ENCODE results near the gene ACD.
A peak's percentile ranks its signal among the peaks of the same experiment; 100 is the strongest.

Gene ACD

DNA sequence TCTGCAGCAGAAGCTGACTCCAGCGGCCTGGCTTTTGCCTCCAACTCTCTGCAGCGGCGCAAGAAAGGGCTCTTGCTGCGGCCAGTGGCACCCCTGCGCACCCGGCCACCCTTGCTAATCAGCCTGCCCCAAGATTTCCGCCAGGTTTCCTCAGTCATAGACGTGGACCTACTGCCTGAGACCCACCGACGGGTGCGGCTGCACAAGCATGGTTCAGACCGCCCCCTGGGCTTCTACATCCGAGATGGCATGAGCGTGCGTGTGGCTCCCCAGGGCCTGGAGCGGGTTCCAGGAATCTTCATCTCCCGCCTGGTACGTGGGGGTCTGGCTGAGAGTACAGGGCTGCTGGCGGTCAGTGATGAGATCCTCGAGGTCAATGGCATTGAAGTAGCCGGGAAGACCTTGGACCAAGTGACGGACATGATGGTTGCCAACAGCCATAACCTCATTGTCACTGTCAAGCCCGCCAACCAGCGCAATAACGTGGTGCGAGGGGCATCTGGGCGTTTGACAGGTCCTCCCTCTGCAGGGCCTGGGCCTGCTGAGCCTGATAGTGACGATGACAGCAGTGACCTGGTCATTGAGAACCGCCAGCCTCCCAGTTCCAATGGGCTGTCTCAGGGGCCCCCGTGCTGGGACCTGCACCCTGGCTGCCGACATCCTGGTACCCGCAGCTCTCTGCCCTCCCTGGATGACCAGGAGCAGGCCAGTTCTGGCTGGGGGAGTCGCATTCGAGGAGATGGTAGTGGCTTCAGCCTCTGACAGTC is 2.0 kb upstream of the ACD start:
- DNase-seq (ENCODE audit: low spot score), result no peak

DNA sequence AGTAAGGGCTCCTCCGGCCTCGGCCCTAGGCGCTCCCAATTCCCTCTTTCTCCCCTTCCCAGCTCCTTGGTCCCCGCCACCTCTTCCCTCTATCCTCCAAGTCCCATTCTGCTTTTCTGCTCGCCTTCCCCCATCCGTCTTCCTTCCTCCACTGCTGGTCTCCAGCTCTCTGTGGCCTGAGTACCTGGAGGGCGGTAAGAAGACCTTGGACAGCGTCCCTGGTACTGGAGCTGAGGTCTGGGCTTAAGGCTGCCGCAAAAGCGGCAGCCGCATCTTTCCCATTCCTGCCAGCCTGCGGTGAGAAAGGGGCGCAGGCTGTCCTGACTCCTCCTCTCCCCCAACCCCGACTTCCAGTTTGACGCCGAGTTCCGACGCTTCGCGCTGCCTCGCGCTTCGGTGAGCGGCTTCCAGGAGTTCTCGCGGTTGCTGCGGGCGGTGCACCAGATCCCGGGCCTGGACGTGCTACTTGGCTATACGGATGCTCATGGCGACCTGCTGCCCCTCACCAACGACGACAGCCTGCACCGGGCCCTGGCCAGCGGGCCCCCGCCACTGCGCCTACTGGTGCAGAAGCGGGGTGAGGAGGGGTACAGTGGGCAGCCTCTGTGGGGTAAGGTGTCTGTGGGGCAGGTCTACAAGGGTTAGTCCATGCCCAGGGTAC is 1.2 kb upstream of the ACD start:
- DNase-seq (ENCODE audit: low spot score), result peak; percentile 80

DNA sequence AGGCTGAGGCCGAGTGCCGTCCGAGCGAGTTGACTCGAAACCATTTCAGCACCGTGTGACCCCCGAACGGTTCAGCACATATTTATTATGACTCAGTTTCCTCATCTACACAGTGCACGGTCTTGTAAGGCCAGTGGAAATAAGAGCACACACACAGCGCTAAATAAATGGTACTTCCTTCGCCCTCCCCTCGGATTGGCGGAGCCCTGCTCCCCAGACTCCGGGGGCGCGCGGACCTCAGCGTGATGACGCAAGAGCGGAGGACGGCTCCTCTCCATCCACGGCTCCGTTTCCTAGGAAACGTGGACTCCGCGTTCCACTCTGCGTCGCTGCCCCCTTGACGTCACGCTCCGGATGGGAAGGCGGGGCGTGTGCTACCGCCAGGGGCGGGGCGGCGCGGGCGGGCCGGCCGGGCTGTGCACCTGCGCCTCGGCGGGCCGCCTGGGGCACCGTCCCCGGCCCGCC is 536 bp upstream of the ACD start, which contains the start of gene PARD6A:
Gene PARD6A (plus strand): TSS at position 397 of the 465 bp plus-strand sequence. CDS start 79 bp downstream, outside the sequence.
- peak; percentile 99 for DNase-seq (ENCODE audit: low spot score)

DNA sequence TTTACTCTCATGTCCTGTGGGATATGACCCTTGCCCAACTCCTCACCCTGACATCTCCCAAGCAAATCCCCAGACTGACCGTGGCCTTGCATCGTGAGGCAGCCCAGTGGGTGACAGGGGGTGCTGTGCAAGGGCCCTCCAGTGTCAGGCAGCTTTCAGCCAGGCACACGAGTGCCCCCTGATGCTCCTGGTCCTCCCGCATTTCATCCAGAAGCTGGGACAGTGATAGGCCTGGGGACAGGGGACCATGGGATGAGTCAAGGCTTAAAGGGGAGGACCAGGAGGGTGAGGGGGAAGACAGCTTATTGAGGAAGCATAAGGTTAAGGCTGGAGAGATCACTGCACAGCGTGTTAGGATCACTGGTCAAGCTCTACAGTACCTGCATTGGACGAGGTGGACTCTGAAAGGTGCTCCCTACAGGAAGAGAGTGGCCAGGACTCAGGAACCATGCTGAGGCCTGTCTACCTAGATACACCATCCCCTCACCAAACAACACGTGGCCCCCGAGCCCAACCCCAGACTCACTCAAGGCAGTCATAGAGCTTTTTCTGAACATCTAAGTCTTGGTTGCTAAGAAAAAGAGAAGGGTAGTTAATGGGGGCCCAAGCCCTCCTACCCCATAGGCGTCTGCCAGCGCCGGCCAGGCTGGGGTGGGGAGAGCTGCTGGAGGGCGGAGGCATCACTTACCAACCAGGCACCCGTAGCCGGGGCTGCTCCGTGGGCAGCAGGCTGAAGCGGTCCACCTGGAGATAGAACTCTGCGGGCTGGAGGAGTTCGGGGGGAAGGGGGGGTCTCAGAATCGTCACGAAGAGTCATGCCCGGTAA is 998 bp downstream of the ACD start:
- no peak for DNase-seq (ENCODE audit: low spot score)

DNA sequence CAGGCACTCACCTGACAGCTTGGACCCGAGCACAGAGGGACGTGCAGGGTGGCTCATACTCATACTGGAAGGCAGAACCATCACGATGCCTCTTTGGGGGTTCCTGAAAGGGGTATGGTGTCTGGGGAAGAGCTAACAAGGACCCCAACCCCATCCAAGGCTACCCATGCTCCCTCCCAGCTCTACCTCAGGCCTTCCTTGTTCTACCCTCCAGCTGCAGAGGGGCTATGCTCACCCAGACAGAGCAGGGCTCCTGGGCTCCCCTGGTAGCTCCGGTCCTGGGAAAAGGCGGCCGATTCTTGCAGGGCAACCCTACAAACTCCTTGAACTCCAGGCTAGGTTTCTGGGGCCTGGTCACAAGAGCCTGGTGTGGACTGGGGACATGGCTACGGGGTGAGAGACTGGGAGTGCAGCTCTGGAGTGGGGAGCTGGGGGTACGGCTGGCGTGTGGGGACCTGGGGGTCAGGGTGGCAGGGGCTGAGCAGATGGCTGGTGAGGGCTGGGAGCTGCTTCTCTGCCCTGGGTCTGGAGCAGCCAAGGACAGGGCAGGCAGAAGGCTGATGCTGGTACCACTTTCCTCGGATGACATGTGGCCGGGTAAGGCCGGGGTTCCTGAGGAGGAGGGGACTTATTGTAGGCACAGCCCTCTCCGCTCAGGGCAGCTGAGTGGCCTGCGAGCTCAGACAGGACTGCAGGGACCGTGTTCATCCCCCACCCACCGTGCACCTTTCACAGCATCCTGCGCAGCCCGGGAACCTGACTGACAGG is 2.1 kb downstream of the ACD start:
- no peak for DNase-seq (ENCODE audit: low spot score)

DNA sequence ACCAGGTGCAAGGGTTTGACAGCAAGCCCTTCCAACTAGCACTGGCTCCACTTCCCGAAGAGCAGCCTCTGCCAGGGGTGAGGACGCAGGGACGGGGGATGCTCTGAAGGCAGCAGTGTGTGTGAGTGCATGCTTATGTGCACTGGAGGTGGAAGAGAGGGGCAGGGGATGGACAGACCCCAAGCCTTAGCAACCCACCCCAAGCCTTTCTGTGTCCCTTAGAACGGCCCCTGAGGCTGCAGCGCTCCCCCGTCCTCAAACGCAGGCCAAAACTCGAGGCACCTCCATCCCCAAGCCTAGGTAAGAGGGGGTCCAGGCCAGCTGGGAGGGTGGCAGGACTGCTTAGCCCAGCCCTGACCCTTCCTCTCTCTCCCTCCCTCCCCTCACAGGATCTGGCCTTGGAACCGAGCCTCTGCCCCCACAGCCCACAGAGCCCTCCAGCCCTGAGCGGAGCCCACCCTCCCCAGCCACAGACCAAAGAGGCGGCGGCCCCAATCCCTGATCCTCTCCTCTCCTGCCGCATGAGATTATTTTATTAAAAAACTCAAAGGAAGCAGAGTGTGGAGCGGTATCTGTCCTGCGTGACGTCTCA is 2.9 kb downstream of the ACD start:
- no peak for DNase-seq (ENCODE audit: low spot score)

DNA sequence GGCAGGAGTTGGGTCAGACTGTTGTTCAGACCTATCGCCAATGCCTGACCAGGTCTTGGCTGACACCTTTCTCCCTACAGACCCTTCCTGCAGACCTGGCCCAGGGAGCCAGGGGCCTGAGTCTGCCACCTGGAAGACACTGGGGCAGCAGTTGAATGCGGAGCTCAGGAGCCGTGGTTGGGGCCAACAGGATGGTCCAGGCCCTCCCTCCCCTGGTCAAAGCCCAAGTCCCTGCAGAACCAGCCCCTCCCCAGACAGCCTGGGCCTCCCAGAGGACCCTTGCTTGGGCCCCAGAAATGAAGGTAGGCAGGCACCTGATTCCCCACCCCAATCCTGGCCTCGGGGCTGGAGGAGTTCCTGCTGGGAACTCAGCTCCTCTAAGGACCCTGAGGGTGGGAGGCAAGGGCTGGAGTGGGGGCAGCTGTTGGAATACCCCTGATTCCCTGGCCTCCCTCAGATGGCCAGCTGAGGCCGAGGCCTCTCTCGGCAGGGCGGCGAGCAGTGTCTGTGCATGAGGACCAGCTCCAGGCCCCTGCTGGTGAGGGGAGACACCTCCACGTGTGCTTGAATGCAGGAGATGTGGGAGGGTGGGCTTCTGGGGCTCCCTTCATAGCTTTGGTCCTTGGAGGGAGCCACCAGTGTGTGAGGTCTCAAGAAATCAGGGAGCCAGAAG is 3.6 kb downstream of the ACD start:
- DNase-seq (ENCODE audit: low spot score), result no peak

DNA sequence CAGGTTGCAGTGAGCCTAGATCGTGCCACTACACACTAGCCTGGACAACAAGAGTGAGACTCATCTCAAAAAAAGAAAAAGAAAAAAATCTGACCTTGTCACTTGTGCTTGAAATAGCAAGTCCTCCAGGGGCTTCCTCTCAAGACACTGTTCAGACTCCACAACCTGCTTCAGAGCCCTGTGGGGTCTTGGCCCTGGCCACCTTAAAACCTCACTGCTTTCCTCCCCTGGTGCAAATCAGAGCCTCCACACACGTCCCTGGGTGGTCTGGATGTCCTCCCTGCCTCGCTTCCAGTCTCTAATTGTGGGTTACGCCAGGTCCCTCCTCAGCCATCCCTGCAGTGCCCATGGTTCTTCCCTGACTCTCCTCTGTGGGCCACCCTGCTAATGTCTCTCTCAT is 4.7 kb downstream of the ACD start:
- DNase-seq (ENCODE audit: low spot score), result no peak

DNA sequence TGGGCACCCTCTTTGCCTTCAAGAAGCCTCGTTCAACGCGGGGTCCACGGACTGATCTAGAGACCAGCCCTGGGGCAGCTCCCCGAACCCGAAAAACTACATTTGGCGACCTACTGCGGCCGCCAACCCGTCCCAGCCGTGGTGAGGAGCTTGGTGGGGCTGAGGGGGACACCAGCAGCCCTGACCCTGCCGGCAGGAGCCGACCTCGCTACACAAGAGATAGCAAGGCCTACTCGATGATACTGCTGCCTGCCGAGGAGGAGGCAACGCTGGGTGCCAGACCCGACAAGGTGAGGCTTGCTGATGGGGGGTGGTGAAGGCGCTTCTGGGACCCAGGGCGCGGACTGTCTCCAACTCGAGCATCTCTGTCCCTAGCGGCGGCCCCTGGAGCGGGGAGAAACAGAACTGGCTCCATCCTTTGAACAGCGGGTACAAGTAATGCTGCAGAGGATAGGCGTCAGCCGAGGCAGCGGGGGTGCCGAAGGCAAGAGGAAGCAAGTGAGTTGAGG is 5.6 kb downstream of the ACD start:
- DNase-seq (ENCODE audit: low spot score), result no peak

DNA sequence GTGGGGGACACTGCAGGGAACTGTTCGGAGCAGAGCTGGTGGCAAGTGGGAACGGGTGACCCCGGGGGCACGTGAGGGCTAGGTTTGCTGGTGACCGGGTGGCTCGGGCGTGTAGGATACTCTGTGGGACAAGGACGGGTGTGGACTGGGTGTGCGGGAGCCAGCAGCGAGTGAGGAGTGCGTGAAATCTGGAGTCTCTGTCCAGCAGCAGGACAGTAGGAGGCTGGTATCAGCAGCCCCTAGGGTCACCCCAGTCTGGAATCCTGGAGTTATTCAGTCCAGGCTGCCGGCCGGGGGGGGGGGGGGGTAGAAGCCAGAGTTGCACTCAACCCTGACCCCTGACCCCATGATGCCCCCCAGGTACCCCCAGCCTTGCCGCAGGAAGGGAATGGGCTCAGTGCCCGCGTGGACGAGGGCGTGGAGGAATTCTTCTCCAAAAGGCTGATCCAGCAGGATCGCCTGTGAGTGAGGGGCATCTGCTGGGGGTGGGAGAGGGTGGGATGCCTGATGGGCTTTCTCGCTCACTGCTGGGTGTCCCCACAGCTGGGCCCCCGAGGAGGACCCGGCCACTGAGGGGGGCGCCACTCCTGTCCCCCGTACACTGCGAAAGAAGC is 6.2 kb downstream of the ACD start:
- no peak for DNase-seq (ENCODE audit: low spot score)

DNA sequence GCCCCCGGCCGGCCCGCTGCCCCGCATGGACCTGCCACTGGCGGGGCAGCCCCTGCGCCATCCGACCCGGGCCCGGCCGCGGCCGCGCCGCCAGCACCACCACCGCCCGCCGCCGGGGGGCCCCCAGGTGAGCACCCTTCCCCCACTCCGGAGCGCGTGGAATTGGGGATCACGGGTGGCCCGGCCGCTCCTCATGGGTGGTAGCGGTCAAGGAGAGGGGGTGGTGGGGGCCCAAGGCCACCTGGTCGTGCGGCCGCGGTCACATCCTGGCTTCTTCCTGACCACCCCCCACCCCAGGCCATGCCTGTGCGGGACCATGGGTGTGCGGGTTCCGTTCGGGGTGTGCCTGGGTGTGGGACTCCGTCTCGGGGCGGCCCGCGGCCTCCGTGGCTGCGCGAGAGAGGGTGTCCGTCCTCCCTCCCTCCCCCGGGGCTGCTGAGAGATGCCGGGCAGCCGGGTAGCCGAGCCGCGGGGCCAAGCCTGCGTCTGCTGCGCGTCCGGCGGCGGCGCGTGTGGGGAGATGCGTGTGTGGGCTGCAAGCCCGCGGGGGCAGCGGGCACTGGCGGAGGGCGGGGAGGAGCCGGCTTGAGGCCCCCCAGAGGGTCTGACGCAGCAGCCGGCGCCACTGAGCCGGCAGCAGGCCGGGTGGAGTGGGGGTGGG is 6.8 kb downstream of the ACD start:
- DNase-seq (ENCODE audit: low spot score), result no peak

DNA sequence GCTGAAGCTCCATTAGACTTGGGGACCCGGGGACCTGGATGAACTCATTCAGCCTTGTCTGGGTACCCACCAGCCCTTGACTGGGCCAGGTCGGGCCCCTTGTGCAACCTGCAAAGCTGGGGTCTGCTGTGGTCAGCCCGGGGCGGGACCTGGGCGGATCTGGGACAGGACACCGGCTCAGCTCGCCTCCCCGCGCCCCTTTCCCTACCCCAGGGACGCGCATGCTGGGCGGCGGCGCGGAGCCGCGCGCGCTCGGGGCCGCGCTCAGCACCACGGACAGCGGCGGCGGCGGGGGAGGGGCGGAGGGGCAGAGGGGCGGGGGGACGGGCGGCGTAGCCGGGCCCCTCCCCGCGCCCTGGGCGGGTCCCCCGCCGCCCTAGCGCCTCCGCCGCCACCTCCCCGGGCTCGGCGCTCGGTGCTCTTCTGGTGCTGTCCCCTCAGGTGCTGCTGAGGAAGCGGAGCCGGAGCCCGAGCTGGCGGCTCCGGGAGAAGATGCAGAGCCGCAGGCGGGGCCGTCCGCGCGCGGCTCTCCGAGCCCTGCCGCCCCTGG is 7.4 kb downstream of the ACD start:
- DNase-seq (ENCODE audit: low spot score), result no peak

DNA sequence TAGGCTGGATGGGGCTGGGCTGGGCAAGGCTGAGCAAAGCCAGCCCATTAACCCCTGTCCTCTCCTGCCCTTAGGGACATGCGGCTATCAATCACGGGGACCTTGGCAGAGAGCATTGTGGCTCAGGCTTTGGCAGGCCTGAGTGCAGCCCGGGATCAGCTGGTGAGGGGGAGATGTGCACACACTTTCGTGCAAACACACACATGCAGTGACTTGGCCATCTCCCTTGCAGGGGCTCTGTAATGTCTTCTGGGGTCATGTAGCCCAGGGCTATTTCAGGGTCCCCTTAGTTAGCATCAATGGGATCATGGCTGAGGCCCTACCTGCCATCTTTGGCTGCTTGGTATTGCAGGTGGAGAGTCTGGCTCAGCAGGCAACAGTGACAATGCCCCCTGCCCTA is 8.2 kb downstream of the ACD start:
- no peak for DNase-seq (ENCODE audit: low spot score)

DNA sequence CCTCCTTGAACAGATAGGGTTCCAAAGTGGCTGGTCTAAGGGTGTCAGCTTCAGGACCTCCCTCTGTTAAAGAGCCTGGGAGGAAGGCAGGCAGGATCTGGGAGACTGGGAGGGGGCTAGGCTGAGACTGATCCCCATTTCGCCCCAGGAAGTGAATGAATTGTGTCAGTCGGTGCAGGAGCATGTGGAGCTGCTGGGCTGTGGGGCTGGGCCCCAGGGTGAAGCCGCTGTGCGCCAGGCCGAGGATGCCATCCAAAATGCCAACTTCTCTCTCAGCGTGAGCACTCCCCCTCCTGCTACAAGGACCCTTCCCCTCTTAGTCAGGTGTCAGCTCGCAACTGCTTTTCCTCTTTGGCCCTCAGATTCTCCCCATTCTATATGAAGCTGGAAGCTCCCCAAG is 9.0 kb downstream of the ACD start:
- no peak for DNase-seq (ENCODE audit: low spot score)

DNA sequence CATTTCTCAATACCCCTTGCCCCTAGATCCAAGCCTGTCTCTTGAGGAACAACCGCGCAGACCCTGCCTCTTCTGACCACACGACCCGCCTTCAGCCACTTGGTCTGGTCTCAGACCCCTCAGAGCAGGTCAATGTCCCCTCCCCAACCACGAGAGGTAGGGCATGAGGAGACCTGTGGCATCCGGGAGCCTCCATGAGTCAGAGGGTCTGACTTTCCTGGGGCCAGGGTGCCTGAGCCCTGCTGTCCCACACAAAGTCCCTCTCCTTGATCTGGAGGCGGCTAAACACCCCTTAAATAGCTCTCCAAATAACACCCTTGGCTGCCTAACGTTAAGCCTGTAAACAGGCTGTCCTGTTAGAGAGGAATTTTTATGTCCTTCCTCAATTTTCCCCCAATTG is 10.0 kb downstream of the ACD start:
- DNase-seq (ENCODE audit: low spot score), result no peak

DNA sequence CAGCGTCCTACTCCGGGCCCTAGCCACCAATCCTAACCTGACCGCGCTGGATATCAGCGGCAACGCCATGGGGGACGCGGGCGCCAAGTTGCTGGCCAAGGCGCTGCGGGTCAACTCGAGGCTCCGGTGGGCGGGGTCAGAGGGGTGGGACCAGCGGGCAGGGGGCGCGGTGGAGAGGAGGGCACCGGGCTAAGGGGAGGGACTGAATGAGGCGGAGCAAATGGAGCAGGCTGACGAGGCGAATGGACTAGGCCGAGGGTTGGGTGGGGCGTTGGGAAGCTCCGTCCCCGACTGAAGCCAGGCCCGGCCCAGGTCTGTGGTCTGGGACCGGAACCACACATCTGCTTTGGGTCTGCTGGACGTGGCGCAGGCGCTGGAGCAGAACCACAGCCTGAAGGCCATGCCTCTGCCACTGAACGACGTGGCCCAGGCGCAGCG is 10.5 kb downstream of the ACD start:
- no peak for DNase-seq (ENCODE audit: low spot score)

DNA sequence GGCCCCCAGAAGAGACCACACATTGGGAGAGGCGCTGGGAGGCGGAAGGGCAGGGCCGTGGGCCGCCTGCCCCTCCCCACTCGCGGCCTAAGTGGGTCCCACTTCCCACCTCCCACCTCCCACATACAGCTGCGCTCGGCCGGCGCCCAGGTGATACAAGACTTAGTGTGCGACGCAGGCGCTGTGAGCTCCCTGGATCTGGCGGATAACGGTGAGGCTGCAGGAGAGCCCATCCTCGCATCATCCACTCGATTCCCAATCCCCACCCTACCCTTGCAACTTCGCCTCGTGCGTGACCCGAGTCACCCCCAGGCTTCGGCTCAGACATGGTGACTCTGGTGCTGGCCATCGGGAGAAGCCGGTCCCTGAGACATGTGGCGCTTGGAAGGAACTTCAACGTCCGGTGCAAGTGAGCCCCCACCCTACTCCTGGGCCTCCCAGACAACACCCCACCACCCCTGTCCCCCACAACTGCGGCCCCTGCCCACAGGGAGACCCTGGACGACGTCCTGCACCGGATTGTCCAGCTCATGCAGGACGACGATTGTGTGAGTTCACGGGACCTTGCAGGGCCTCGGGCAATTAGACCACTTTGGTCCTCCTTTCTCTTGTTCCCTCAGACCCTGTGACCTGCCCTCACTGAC is 11.2 kb downstream of the ACD start:
- DNase-seq (ENCODE audit: low spot score), result no peak

DNA sequence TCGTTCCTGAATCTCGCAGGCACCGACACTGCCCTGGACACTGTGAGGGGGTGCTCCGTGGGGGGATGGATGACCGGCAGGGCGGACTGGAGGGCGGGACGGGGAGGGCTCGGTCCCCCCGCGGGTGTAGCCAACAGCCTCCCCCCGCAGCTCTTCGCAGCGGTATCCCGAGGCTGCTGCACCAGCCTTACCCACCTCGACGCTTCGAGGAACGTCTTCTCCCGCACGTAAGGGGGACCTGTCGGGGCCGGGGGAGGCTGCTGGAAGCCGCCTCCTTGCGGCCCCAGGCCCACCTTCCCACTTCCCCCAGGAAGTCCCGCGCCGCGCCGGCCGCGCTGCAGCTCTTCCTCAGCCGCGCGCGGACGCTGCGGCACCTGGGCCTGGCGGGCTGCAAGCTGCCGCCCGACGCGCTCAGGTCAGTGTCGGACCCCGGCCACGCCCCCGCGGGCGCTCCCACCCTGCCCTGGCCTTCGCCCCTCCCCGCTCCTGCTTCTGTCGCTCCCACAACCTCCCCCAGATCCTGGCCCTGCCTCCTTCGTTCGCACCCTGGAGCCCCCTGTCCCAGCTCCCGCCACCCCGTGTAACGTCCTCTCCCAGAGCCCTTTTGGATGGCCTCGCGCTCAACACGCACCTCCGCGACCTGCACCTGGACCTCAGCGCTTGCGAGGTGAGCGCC is 11.8 kb downstream of the ACD start:
- no peak for DNase-seq (ENCODE audit: low spot score)
